GM12873 (cell line): ENCODE data around the gene ATP5F1C.

Experiments used
- CTCF ChIP-seq: IDR thresholded peaks from 2 replicates; pipeline ENCODE4 v1.5.1; 2012; ENCODE audit warnings: low read depth, mild to moderate bottlenecking, moderate library complexity, low read length, control low read depth; ENCODE audit not compliant: insufficient read depth; ENCODE audit errors: missing control alignments

ATP5F1C gene

GRCh38 chr10:7802606-7803005 lies 14.6 kb downstream of the ATP5F1C start:
- no peak for TF ChIP-seq CTCF

- no peak for TF ChIP-seq CTCF
Observed at GRCh38 chr10:7804216-7804615, 16.2 kb downstream of the ATP5F1C start.

GRCh38 chr10:7804741-7805140 lies 16.8 kb downstream of the ATP5F1C start:
- no peak for TF ChIP-seq CTCF

- TF ChIP-seq CTCF = no peak
Observed at GRCh38 chr10:7808686-7809267, 20.8 kb downstream of the ATP5F1C start.

- TF ChIP-seq CTCF = no peak
Observed at GRCh38 chr10:7810443-7810842, 22.5 kb downstream of the ATP5F1C start.

GRCh38 chr10:7811000-7811399 lies 23.0 kb downstream of the ATP5F1C start:
- TF ChIP-seq CTCF = no peak

GRCh38 chr10:7813481-7813880 lies 25.5 kb downstream of the ATP5F1C start:
- no peak for TF ChIP-seq CTCF
